HCT116 (cell line): Measurements from ENCODE around the gene HK1. TPM values are rescaled to one million over a fixed set of nuclear protein-coding genes. Genes with fewer than 3 reads are reported as not detected.

ENCODE experiments used
- ATAC-seq: fragments of 200-7000 bp; cut with Tn5 transposase; 2 replicates; pipeline ENCODE4 v1.9.1; 2020; ENCODE audit warnings: mild to moderate bottlenecking, moderate library complexity
- BruUV-seq: library from RNA; stranded (reverse); fragments of 400-500 nt; replicated peaks from 2 replicates; lab custom pipeline; 2021; lab: Mats Ljungman, UMichigan
- CTCF ChIA-PET: fragments of 300-600 bp; sonication (Branson Sonifier 250); formaldehyde crosslinking; loops from one replicate; lab custom pipeline; 2021; ENCODE audit warnings: antibody characterized with exemption; lab: Charles Lee
- POLR2A ChIA-PET: fragments of 300-600, 350-600 bp; sonication (Branson Sonifier 250); formaldehyde crosslinking; loops from one replicate; lab custom pipeline; 2021; ENCODE audit warnings: antibody characterized with exemption; lab: Charles Lee
- RAD21 ChIA-PET, 2 experiments: fragments of 300-600 bp; sonication (Branson Sonifier 250); formaldehyde crosslinking; loops; one replicate each; lab custom pipeline; 2023; ENCODE audit warnings: low total read pairs in 2 of 2; ENCODE audit not compliant: uncharacterized antibody in 2 of 2, unreplicated experiment in 2 of 2, low non-redundant PET in 1 of 2; lab: Charles Lee
- DNase-seq: peaks from one replicate; pipeline ENCODE4 v3.0.0-alpha.2; 2010; ENCODE audit warnings: low read depth, low spot score
- H2AFZ ChIP-seq: fragments of 200-600 bp; shearing (Covaris generic), sonication (generic); 2 replicates; pipeline ENCODE4 v1.6.1; 2017; ENCODE audit warnings: low read depth, mixed run types, mixed read lengths, antibody characterized with exemption, low read length; ENCODE audit not compliant: poor library complexity, severe bottlenecking
- H3K27ac ChIP-seq: 2 replicates; pipeline ENCODE4 v1.5.1; 2012; ENCODE audit warnings: low read depth, low read length
- H3K27me3 ChIP-seq: fragments of 200-600 bp; sonication (generic); 2 replicates; pipeline ENCODE4 v1.6.1; 2016; ENCODE audit warnings: mixed run types, low read length, mixed read lengths; ENCODE audit not compliant: insufficient read depth
- H3K36me3 ChIP-seq, 2 experiments: fragments of 200-500 bp in 1 of 2; fragments of 200-600 bp in 1 of 2; sonication (Bioruptor generic) in 1 of 2; sonication (generic) in 1 of 2; 2 replicates each; pipeline versions ENCODE4 v1.5.1 to v1.6.1; 2014 to 2016; ENCODE audit warnings: low read length in 2 of 2, inconsistent platforms in 1 of 2, mixed read lengths in 1 of 2, mixed run types in 1 of 2; ENCODE audit not compliant: insufficient read depth in 2 of 2, control insufficient read depth in 1 of 2
- H3K4me1 ChIP-seq, 2 experiments: fragments of 200-600 bp in 1 of 2; sonication (generic) in 1 of 2; 2 replicates each; pipeline versions ENCODE4 v1.5.1 to v1.6.1; 2012 to 2017; ENCODE audit warnings: low read length in 2 of 2, inconsistent platforms in 1 of 2, mild to moderate bottlenecking in 1 of 2, mixed read lengths in 1 of 2, mixed run types in 1 of 2, moderate library complexity in 1 of 2; ENCODE audit not compliant: insufficient read depth in 2 of 2, control insufficient read depth in 1 of 2
- H3K4me2 ChIP-seq: fragments of 200-600 bp; sonication (generic); 2 replicates; pipeline ENCODE4 v1.6.1; 2017; ENCODE audit warnings: mixed run types, low read length, mixed read lengths
- H3K4me3 ChIP-seq, 2 experiments: fragments of 200-600 bp in 1 of 2; sonication (generic) in 1 of 2; replicated peaks in 1 of 2; 2 replicates each; pipeline ENCODE4 v1.5.1; 2011 to 2016; ENCODE audit warnings: low read length in 2 of 2, control low read depth in 1 of 2, low read depth in 1 of 2, mild to moderate bottlenecking in 1 of 2, mixed read lengths in 1 of 2, mixed run types in 1 of 2
- H3K79me2 ChIP-seq: fragments of 200-600 bp; sonication (generic); 2 replicates; pipeline ENCODE4 v1.6.1; 2017; ENCODE audit warnings: mild to moderate bottlenecking, mixed run types, low read length, moderate library complexity, mixed read lengths; ENCODE audit not compliant: insufficient read depth
- H3K9ac ChIP-seq: fragments of 200-600 bp; sonication (generic); 2 replicates; pipeline ENCODE4 v1.6.1; 2016; ENCODE audit warnings: low read length, mixed read lengths
- H3K9me2 ChIP-seq: fragments of 200-600 bp; sonication (generic), shearing (Covaris generic); 2 replicates; pipeline ENCODE4 v1.6.1; 2017; ENCODE audit warnings: mixed run types, mild to moderate bottlenecking, moderate library complexity; ENCODE audit not compliant: insufficient read depth
- H3K9me3 ChIP-seq, 2 experiments: fragments of 200-500 bp in 1 of 2; fragments of 200-600 bp in 1 of 2; sonication (Bioruptor generic) in 1 of 2; sonication (generic) in 1 of 2; 2 replicates each; pipeline ENCODE4 v1.6.1; 2014 to 2017; ENCODE audit warnings: low read length in 2 of 2, mixed read lengths in 2 of 2, inconsistent platforms in 1 of 2, low read depth in 1 of 2, mild to moderate bottlenecking in 1 of 2, mixed run types in 1 of 2, moderate library complexity in 1 of 2; ENCODE audit not compliant: control insufficient read depth in 1 of 2, insufficient read depth in 1 of 2
- H4K20me1 ChIP-seq: fragments of 200-600 bp; sonication (generic), shearing (Covaris generic); 2 replicates; pipeline ENCODE4 v1.6.1; 2017; ENCODE audit warnings: mixed run types, mild to moderate bottlenecking, moderate library complexity; ENCODE audit not compliant: insufficient read depth
- CBX3 ChIP-seq: IDR thresholded peaks from 2 replicates; pipeline ENCODE4 v1.6.1; 2012; ENCODE audit warnings: low read depth
- CEBPB ChIP-seq: IDR thresholded peaks from 2 replicates; pipeline ENCODE4 v1.6.1; 2012; ENCODE audit warnings: low read depth
- ELF1 ChIP-seq: IDR thresholded peaks from 2 replicates; pipeline ENCODE4 v1.6.1; 2012; ENCODE audit warnings: low read depth, borderline replicate concordance
- EZH2phosphoT487 ChIP-seq: fragments of 200-600 bp; IDR thresholded peaks from 2 replicates; pipeline ENCODE4 v1.6.1; 2018; ENCODE audit warnings: antibody characterized with exemption, borderline replicate concordance
- FOSL1 ChIP-seq: IDR thresholded peaks from 2 replicates; pipeline ENCODE4 v1.6.1; 2012; ENCODE audit warnings: low read depth
- JUND ChIP-seq: IDR thresholded peaks from 2 replicates; pipeline ENCODE4 v1.6.1; 2012
- RAD21 ChIP-seq: IDR thresholded peaks from 2 replicates; pipeline ENCODE4 v1.6.1; 2012; ENCODE audit warnings: low read depth, mild to moderate bottlenecking
- SP1 ChIP-seq: IDR thresholded peaks from 2 replicates; pipeline ENCODE4 v1.6.1; 2012; ENCODE audit warnings: low read depth
- SRF ChIP-seq: IDR thresholded peaks from 2 replicates; pipeline ENCODE4 v1.6.1; 2012; ENCODE audit warnings: low read depth
- ZFX ChIP-seq: fragments of 450-650 bp; IDR thresholded peaks from 2 replicates; pipeline ENCODE4 v1.6.1; 2017
- intact Hi-C: fragments of 100-400 bp; cut with micrococcal nuclease; formaldehyde crosslinking; loops from 2 replicates; pipeline ENCODE4 v1.10.0; 2022
- total RNA-seq: library from RNA; stranded (reverse); gene quantifications from one replicate; pipeline ENCODE4 v1.2.1, GENCODE V29; 2021; ENCODE audit not compliant: unreplicated experiment
- TF ChIP-seq, protein P1 (sequence below): IDR thresholded peaks from 2 replicates; pipeline ENCODE4 v1.6.1; 2012
- TF ChIP-seq, protein P2 (sequence below), 3 experiments: fragments of 200-600 bp in 1 of 3; sonication (generic) in 1 of 3; IDR thresholded peaks in 2 of 3; conservative IDR thresholded peaks in 1 of 3; 2 replicates each; pipeline ENCODE4 v1.5.1; 2012 to 2017; ENCODE audit warnings: low read depth in 2 of 3, low read length in 2 of 3, antibody characterized with exemption in 1 of 3, borderline replicate concordance in 1 of 3, control low read depth in 1 of 3, mild to moderate bottlenecking in 1 of 3, mixed read lengths in 1 of 3, mixed run types in 1 of 3, moderate library complexity in 1 of 3; ENCODE audit not compliant: insufficient read depth in 1 of 3

HK1 gene
- total RNA-seq, 1 experiment from 2014 or later = 50.3 TPM

DNA sequence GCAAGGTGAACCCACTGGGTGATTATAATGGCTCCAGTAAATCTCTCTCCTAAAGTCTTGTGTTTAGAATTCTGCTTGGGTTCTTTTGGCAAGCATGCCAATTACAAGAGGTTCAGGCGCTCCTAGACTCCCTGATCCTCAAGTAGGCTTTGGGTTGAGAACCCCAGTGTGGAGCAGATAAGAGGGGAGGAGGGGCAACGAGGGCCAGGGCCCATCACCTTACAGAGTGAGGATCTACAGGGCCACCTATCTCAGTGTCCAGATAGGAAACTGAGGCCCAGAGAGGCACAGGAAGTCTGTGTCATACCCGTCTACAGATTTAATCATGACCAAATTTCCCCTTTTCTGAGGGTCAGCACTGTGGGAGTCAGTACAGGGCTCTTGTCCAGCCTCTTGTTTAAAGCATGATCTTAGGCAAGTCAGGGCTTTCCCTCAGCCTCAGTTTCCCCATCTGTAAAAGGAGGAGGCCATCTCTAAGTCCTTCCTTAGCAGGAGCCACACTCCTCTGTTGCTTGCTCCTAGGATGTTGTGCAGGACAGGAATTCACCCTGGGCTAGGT lies 134.0 kb downstream of the HK1 start:
- no peaks in the 10 kb centered on the region for H4K20me1 ChIP-seq
- POLR2A ChIA-PET = no interaction called here
- ATAC-seq (no peak), DNase-seq (no peak)
- no peak overlapping the region for H2AFZ ChIP-seq
- no peaks in the 10 kb centered on the region for H3K36me3 ChIP-seq
- RAD21 ChIA-PET = no interaction called here
- peaks cover 9 to 21% of the 10 kb centered on the region in 2 experiments for H3K4me1 ChIP-seq
- H3K27me3 ChIP-seq = no peaks in the 10 kb centered on the region
- CTCF ChIA-PET = no interaction called here
- H3K9me2 ChIP-seq = no peaks in the 10 kb centered on the region
- H3K9me3 ChIP-seq = no peaks in the 10 kb centered on the region
- BruUV-seq = no TSS peak
- no peak overlapping the region for H3K9ac ChIP-seq
- no peak overlapping the region for H3K27ac ChIP-seq
- no peaks in the 10 kb centered on the region for H3K79me2 ChIP-seq
- no peak overlapping the region for H3K4me3 ChIP-seq
- H3K4me2 ChIP-seq = no peak overlapping the region
- TF ChIP-seq EZH2phosphoT487 (no peak), ZFX (no peak), JUND (no peak), ELF1 (no peak), FOSL1 (no peak), CEBPB (no peak), SP1 (no peak)
- TF ChIP-seq, protein P1, sequence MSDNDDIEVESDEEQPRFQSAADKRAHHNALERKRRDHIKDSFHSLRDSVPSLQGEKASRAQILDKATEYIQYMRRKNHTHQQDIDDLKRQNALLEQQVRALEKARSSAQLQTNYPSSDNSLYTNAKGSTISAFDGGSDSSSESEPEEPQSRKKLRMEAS = no peak
- intact Hi-C loops = no loop called here

DNA sequence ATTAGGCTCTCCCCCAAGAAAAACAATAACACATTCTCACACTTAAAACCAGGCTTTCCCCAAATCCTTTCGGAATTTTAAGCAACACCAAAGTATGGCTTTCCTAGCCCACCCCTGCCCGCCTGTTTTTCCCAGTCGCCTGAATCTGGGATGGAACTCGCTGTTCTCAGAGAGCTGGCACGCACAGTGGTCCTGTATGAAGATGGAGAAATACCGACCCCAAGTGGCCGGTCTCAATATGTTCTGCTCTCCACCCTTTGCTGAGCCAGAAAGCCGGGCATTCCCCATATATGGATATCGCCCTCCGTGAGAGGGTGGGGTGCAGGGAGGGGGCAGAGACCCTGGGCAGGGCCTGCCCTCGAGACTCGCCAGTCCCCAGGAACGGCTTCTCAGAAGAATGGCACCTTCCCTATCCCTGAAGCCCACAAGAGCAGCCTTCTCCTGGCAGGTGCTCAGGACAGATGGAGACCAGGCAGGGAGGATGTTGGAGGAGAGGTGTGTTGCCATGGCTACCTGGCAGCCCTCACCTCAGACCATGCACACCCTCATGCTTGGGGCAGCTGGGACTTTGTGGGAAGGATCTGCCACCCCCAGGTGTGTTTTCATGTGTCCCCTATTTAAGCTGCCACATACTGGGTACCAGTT lies 135.0 kb downstream of the HK1 start:
- ATAC-seq = peak; percentile 63

More for the DNA sequence above, 135.0 kb downstream of the HK1 start:
- H3K4me1 ChIP-seq = peaks cover 9 to 23% of the 10 kb centered on the region in 2 experiments
- H4K20me1 ChIP-seq = no peaks in the 10 kb centered on the region
- H3K27ac ChIP-seq = no peak overlapping the region
- no peaks in the 10 kb centered on the region for H3K9me2 ChIP-seq
- H3K27me3 ChIP-seq = no peaks in the 10 kb centered on the region
- no peaks in the 10 kb centered on the region for H3K9me3 ChIP-seq
- H3K79me2 ChIP-seq = no peaks in the 10 kb centered on the region
- POLR2A ChIA-PET = no interaction called here
- BruUV-seq = no TSS peak
- H3K9ac ChIP-seq = no peak overlapping the region
- RAD21 ChIA-PET = no interaction called here
- peak overlapping the region; percentile 29; the same call in 1 of the 2 replicates for H3K4me2 ChIP-seq
- H3K36me3 ChIP-seq = no peaks in the 10 kb centered on the region
- CTCF ChIA-PET = interaction anchor here (0.7 kb wide), 1 partner anchor 94 kb away, joined by 3 read pairs; no protein-coding TSS in a partner anchor
- peak overlapping the region; percentile 71 for H2AFZ ChIP-seq
- no peak overlapping the region for H3K4me3 ChIP-seq
- TF ChIP-seq SRF (peak; percentile 98), RAD21 (peak; percentile 82), FOSL1 (no peak), CBX3 (no peak)
- TF ChIP-seq, protein P2, sequence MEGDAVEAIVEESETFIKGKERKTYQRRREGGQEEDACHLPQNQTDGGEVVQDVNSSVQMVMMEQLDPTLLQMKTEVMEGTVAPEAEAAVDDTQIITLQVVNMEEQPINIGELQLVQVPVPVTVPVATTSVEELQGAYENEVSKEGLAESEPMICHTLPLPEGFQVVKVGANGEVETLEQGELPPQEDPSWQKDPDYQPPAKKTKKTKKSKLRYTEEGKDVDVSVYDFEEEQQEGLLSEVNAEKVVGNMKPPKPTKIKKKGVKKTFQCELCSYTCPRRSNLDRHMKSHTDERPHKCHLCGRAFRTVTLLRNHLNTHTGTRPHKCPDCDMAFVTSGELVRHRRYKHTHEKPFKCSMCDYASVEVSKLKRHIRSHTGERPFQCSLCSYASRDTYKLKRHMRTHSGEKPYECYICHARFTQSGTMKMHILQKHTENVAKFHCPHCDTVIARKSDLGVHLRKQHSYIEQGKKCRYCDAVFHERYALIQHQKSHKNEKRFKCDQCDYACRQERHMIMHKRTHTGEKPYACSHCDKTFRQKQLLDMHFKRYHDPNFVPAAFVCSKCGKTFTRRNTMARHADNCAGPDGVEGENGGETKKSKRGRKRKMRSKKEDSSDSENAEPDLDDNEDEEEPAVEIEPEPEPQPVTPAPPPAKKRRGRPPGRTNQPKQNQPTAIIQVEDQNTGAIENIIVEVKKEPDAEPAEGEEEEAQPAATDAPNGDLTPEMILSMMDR (IDR thresholded peaks at IDR 0.05 in 2 of 3, conservative IDR thresholded peaks at IDR 0.05 in 1 of 3; ENCODE audit: borderline replicate concordance in 1 of 3, insufficient read depth in 1 of 3, low read depth in 2 of 3, low read length in 2 of 3) = peak; percentile 63 to 71 (median 68); a peak in 5 of 6 replicates
- peak; percentile 34 for DNase-seq
- intact Hi-C loops = no loop called here
